Upper lobe of left lung (tissue), 4 donors: Measurements from ENCODE around the gene KRTAP2-2.

Experiments used
- POLR2A ChIP-seq, 4 donors: fragments of 450-650 bp; IDR thresholded peaks; one replicate each; pipeline ENCODE4 v1.5.1; 2016 to 2017; ENCODE audit warnings: antibody characterized with exemption in 4 of 4, mild to moderate bottlenecking in 2 of 4
- TF ChIP-seq, protein P1 (sequence below), 6 experiments: fragments of 450-650 bp in 4 of 6; fragments of 200-600 bp in 2 of 6; sonication (generic) in 2 of 6; IDR thresholded peaks; one replicate each; pipeline ENCODE4 v1.5.1; 2016 to 2019; ENCODE audit warnings: antibody characterized with exemption in 6 of 6

DNA sequence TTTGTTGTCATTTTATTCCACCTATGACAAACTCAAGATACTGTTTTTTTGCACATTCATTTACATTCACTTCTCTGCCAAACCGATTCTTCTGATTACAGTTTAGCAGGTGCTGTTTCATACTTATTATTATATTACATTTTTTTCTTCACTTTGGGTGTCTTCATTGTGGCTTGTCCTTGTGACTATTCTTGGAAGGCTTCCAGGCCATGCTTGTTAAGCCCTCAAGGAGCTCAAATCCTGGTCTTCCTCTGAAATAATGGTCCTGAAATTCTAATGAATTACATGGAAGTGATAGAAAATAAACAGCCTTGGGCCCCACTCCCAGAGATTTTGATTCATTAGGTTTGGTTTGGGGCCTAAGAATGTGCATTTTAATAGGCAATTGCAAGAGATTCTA, 9.3 kb upstream of the KRTAP2-2 start:
- TF ChIP-seq, protein P1, sequence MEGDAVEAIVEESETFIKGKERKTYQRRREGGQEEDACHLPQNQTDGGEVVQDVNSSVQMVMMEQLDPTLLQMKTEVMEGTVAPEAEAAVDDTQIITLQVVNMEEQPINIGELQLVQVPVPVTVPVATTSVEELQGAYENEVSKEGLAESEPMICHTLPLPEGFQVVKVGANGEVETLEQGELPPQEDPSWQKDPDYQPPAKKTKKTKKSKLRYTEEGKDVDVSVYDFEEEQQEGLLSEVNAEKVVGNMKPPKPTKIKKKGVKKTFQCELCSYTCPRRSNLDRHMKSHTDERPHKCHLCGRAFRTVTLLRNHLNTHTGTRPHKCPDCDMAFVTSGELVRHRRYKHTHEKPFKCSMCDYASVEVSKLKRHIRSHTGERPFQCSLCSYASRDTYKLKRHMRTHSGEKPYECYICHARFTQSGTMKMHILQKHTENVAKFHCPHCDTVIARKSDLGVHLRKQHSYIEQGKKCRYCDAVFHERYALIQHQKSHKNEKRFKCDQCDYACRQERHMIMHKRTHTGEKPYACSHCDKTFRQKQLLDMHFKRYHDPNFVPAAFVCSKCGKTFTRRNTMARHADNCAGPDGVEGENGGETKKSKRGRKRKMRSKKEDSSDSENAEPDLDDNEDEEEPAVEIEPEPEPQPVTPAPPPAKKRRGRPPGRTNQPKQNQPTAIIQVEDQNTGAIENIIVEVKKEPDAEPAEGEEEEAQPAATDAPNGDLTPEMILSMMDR (IDR thresholded peaks at IDR 0.05): no peak
- no peak for TF ChIP-seq POLR2A (IDR thresholded peaks at IDR 0.05)
